Stimulated activated CD8-positive, alpha-beta memory T cell treated with anti-CD3 and anti-CD28 coated beads, Interleukin-2, amount 100 ng/mL, for 48 hours (primary cell): Measurements from ENCODE around the gene VAV1.
"Not testable (repeated sequence)": the region's sequence is repeated elsewhere in the genome, so short reads cannot be mapped to it uniquely, and the experiment has no call there.

Experiments used
- DNase-seq, 2 donors: peaks; one replicate each; pipeline ENCODE4 v3.0.0-alpha.2; 2020; ENCODE audit warnings: low read depth in 2 of 2

The VAV1 gene

DNA sequence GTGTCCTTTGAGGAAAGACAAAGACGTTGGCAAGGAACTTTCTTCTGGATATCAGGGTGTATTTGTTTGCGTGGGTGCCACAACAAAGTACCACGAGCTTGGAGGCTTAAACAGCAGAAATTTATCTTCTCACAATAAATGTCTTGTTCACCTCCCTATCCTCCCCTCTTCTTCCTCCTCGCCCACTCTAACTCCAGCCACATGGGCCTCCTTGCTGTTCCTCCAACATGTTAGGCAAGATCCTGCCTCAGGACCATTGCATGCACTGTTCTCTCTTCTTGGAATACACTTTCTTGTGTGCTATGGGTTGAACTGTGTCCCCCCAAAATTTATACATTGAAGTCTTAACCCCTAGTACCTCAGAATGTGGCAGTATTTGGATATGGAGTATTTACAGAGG, 45.7 kb downstream of the VAV1 start:
- DNase-seq: no peak

DNA sequence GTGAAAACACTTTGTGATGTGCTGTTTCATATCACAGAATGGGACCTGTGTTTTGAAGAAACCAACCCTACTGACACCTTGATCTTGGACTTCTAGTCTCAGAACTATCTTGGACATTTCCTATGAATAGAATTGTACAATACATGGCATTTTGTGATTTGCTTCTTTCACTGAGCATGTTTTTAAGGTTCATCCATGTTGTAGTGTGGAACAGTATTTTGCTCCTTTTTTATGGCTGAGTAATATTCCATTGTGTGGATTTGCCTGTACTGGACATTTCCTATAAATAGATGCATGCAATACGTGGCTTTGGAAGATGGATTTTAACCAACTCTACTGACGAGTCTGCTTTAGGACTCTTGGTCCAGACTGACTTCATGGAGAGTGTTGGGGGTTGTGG, 46.8 kb downstream of the VAV1 start:
- DNase-seq: no peak

DNA sequence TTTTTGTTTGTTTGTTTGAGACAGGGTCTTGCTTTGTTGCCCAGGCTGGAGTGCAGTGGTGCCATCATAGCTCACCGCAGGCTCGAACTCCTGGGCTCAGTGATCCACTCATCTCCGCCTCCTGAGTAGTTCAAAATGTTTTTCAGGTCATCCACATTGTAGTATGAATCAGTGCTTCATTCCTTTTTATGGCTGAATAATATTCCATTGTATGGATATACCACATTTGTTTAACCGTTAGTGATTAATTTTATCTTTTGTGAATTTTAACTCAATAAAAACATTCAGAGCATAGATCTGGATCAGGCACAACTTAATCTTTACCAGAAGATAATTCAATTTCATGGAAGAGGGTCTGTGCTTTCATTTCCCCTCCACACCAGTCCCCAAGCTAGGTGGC, 47.7 kb downstream of the VAV1 start:
- DNase-seq: no peak

DNA sequence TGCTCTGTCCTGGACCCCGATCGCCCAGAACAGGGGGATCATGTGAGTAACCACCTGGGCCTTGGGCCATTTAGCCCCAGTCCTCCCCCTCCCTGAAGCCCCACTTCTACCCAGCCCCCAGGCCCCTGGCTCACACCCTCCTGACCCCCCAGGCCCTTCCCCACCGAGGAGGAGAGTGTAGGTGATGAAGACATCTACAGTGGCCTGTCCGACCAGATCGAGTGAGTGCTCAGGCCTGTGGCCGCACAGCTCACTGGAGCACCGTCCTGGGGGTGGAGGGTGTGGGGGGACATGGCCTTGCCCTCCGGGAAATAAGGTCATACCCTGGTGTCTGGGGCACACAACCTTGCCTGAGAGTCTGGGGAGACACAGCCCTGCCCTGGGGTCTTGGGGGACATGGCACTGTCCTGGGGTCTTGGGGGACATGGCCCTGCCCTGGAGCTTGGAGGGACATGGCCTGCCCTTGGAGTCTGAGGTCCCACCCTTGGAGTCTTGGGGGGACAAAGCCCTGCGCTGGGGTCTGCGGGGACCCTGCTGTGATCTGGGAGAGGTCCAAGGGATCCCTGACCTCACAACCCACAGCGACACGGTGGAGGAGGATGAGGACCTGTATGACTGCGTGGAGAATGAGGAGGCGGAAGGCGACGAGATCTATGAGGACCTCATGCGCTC, 49.3 kb downstream of the VAV1 start:
- DNase-seq: no peak

DNA sequence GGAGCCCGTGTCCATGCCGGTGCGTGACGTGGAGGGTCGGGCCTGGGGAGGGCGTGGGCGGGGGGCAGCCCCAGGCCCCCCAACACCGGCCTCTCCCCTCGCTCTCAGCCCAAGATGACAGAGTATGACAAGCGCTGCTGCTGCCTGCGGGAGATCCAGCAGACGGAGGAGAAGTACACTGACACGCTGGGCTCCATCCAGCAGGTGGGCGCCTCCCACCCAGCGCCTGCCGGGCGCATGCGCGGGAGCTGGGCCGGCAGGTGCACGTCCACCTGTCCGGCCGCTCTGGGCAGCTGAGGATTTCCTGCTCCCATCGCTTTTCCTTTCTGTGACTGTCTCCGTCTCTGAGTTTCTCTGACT, 49.8 kb downstream of the VAV1 start:
- DNase-seq: no peak

DNA sequence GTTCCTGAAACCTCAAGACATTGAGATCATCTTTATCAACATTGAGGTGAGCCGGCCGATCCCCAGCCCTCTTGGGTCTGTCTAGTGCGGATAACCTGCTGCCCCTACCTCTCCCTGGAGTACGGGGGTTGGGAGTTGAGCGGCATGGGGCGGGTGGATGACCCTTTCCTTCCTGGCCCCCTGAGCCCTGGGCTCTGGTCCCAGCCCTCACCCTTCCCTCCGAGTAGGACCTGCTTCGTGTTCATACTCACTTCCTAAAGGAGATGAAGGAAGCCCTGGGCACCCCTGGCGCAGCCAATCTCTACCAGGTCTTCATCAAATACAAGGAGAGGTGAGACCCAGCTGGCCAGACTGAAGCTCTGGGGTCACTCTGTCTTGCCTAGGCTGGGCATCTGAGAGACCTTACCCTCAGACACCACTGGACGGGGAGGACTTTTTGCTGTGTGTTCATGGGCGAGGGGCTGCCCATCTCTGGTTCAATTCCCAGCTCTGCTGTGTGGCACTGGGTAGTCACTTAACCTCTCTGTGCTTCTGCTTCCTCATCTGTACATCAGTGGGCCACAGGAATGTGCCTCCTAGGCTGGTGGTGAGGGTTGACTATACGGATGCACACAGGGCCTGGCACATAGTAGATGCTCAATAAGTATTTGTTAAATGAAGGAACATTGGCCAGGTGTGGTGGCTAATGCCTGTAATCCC, 52.7 kb downstream of the VAV1 start:
- no peak for DNase-seq

DNA sequence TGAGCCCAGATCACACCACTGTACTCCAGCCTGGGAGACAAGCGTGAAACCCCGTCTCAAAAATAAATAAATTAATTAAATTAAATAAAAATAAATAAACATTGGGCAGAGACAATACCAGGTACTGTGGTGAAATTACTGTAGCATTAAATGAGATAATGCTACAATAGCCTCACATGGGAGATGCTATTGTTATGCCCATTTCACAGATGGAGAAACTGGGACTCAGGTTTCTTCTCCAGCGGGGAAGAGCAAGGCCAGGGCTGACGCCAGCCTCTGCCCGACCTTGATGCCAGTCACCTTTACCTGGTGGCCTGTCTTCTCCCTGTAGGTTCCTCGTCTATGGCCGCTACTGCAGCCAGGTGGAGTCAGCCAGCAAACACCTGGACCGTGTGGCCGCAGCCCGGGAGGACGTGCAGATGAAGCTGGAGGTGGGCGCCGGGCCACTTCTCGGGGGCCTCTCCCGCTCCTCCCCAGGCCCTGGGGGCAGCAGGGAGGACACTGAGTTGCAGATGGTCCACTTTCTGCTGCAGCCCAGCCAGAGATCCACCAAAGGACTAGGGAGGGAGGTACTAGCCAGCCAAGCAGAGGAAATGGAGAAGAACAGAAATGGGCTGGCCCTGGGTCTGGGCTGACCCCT, 53.9 kb downstream of the VAV1 start:
- no peak for DNase-seq

DNA sequence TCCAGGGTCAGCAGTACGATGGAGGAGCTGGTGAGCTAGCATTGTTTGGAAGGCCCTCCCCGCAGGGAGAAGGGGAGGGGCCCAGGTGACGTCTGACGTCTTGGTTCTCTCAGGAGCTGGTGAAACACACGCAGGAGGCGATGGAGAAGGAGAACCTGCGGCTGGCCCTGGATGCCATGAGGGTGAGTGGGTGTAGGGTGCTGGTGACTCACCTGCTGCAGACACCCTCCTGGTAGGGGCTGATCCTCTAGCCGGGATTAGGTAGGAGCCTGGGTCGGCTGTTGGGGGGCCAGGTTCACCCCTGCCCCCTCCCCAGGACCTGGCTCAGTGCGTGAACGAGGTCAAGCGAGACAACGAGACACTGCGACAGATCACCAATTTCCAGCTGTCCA, 55.8 kb downstream of the VAV1 start:
- DNase-seq: no peak

DNA sequence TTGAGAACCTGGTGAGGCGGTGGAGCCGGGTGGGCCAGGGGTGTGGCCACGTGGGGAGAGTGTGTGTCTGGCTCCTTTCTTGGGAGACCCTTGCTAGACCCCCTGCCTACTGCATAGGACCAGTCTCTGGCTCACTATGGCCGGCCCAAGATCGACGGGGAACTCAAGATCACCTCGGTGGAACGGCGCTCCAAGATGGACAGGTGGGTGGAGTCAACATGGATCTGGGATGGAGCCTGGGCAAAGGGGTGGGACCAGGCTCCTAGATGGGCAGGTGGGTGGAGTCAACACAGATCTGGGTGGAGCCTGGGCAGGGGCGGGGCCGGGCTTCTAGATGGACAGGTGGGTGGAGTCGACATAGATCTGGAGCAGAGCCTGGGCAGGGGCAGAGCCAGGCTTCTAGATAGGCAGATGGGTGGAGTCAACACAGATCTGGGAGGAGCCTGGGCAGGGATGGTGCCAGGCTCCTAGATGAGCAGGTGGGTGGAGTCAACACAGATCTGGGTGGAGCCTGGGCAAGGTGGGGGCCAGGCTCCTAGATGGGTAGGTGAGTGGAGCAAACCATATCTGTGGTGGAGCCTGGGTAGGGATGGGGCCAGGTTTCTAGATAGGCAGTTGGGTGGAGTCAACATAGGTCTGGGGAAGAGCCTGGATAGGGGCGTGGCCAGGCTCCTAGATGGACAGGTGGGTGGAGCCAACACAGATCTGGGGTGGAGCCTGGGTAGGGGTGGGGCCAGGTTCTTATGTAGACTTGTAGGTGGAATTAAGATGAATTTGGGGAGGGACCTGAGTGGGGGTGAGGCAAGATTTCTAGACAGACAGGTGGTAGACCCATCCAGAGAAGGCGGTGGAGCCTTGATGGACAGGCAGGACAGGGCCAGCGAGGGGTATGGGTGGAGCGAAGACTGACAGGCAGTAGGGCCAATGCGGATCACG, 56.5 kb downstream of the VAV1 start:
- peak; percentile 20 to 51 for DNase-seq

DNA sequence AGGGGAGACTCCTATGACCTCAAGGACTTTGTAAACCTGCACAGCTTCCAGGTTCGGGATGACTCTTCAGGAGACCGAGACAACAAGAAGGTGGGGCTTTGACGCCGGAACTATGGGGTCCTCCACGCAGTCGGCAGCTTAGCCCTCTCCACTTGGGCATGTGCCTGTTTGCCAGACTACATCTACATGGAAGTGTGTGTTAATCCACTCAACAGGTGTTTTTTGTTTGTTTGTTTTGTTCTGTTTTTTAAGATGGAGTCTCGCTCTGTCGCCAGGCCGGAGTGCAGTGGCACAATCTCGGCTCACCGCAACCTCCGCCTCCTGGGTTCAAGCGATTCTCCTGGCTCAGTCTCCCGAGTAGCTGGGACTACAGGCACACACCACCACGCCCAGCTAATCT, 57.3 kb downstream of the VAV1 start:
- DNase-seq: not testable (repeated sequence)

DNA sequence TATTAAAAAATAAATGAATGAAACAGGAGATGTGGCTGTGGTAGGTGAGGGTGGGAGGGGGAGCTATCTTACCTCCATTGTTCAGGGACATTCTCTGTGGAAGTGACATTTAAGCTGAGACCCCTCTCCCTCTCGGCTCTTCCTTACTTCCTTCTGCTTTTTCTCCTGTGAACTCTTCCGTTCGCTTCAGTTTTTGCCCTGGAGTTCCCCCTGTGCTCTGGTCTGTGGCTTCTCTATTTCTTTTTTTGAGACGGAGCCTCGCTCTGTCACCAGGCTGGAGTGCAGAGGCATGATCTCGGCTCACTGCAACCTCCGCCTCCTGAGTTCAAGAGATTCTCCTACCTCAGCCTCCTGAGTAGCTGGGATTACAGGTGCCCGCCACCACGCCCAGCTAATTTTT, 58.6 kb downstream of the VAV1 start:
- not testable (repeated sequence) for DNase-seq

DNA sequence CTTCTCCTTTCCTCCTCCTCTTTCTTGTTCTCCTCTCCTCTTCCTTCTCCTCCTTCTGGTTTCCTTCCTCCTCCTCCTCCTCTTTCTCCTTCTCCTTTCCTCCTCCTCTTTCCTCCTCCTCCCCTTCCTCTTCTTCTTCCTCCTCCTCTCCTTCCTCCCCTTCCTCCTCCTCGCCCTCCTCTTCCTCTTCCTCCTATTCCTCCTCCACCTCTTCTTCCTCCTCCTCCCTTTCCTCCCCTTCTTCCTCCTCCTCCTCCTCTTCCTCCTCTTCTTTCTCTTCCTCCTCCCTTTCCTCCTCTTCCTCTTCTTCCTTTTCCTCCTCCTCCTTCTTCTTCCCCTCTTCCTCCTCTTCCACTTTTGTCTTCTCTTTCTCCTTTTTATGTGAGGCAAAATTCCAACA, 59.9 kb downstream of the VAV1 start:
- no peak for DNase-seq

DNA sequence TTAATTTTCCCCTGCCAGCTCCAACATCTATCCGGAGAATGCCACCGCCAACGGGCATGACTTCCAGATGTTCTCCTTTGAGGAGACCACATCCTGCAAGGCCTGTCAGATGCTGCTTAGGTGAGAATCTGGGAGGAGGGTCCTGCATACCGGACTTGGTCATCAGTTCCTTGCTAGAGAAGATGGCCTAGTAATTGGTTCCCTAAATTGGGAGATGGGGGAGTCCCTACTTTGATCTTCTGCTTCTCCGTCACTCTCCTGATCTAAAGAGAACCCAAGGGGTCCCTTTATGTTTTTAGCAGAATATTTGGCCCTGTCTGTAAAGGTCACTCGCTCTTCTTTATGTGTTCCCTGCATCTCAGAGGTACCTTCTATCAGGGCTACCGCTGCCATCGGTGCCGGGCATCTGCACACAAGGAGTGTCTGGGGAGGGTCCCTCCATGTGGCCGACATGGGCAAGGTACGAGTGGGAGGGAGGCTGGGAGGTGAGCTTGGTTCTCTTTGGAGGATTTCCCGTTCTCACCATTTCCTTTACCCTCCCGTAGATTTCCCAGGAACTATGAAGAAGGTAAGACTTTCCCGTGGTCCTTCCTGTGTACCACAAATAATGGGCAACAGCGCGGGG, 60.8 kb downstream of the VAV1 start:
- no peak for DNase-seq

DNA sequence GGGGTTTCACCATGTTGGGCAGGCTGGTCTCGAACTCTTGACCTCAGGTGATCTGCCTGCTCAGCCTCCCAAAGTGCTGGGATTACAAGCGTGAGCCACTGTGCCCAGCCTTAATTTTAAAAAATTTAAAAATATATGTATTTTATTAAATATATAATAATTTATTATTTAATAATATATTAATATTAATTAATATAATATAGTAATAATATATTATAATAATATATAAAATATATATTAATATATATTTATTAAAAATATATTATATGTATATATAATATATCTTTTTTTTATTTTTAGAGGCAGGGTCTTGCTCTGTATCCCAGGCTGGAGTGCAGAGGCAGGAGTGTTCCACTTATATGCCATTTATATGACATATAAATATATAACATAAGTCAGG, 61.9 kb downstream of the VAV1 start:
- DNase-seq: no peak

DNA sequence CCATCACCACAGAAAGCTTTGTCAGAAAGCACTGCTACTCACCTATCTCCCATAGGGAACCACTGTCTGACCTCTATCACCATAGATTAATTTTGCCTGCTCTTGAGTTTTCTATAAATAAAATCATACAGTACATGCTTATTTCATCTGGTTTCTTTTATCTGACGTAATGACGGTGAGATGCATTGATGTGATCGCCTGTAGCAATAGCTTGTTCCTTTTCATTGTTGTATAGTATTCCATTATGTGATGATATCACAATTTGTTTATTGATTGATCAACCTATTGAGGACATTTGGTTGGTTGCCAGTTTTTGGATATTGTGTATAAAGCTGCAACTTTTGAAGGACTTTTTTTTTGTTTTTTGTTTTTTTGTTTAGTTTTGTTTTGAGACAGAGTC, 63.0 kb downstream of the VAV1 start:
- DNase-seq: no peak

DNA sequence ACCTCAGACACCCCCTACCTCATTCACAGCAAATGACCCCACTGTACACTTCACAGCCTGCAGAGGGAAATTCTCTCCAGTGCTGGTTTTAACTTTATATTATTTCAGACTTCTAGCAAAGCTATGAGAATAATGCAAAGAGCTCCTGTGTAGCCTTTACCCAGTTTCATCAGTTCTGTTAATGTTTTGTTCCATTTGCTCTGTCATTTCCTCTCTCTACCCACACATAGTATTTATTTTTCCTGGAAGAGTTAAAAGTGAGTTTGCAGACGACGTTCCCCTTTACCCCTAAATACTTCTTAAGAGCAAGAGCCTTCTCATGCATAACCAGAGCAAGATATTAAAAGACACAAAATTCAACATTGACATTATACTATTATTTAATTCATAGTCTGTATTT, 65.0 kb downstream of the VAV1 start:
- DNase-seq: no peak

DNA sequence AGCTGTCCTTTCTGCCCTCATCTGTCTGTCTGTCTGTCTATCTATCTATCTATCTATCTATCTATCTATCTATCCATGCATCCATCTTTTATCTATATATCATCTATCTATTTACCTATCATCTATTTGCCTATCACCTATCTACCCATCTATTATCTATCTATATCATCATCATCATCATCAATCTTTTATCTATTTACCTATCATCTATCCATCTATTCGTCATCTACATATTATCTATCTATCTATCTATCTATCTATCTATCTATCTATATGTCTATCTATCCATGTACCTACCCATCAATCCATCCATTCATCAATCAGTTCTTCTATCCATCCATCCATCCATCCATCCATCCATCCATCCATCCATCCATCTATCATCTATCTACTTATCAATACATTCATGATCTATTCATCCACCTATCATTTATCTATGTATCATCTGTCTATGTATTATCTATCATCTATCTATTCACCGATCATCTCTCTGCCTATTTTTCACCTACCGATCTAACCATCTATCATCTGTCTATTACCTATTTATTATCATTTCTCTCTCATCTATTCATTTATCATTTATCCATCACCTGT, 65.7 kb downstream of the VAV1 start:
- DNase-seq: no peak

DNA sequence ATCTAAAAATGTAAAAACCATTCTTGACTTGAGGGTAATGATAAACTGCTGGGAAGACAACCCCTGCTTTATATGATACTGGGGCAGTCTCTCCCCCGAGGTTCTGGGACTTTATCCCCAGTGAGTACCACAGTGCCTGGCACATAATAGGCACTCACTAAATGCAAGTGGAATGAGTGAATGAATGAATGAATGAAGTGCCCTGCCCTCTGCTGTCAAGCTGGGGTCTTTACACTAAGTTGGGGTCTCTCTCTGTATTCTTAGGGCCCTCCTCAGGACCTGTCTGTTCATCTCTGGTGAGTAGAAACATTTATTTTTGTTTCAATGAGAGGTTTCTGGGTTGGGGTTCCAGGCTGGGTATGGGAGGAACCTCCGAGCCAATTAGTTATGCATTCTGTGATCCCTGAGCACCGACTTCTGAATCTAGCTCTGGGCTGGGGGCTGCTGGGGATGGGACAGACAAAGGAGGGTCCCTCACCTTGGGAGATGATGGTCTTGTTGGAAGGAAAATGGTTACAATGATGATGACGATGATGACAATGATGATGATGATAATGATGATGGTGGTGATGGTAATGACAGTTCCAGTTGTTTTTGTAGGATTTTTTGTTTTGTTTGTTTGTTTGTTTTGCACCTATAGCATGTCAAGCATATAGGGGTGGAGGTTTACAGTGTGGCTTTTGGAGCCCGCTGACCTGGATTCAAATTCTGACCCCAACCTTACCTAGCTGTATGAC, 70.5 kb downstream of the VAV1 start:
- no peak for DNase-seq

DNA sequence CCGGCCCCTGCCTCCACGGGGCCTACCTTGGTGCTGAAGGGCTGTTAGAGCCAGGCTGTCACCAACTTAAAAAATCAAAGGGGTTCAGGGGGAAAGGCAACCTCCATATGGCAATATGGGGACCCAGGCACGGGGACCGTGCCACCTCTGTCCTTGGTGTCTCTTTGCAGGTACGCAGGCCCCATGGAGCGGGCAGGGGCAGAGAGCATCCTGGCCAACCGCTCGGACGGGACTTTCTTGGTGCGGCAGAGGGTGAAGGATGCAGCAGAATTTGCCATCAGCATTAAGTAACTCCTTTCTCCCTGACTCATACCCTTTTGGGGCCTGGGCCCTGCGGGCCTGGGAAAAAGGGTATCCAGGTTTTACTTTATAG, 75.3 kb downstream of the VAV1 start:
- no peak for DNase-seq

DNA sequence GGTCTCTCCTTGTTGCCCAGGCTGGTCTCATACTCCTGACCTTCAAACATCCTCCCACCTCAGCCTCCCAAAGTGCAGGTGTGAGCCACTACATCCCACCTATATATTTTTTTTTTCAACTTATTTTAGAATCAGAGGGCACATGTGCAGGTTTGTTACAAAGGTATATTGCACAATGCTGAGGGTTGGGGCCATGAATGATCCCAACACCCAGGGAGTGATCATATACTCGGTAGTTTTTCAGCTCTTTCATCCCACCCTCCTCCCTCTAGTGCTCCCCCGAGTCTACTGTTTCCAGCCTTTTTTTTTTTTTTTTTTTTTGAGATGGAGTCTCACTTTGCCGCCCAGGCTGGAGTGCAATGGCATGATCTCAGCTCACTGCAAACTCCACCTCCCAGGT, 76.5 kb downstream of the VAV1 start:
- no peak for DNase-seq

DNA sequence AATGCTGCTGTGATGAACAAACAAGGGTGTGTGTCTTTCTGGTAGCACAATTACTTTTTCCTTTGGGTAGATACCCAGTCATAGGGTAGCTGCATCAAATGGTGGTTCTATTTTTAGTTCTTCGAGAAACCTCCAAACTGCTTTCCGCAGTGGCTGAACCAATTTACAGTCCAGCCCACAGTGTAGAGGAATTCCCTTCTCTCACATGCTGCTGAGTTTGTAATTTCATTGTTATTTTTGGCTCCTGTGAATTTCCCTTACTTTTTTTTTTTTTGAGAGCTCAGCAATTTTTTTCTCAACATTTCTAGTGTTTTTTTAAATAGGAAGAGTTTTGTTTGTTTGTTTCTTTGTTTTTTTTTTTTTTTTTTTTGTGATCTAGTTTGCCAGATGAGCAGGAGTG, 77.4 kb downstream of the VAV1 start:
- DNase-seq: no peak
